NOMO-1 treated with dmso at 0.1 percent for 144 hours (cell line): ENCODE measurements around the gene AMZ1.
A peak's percentile ranks its signal among the peaks of the same experiment; 100 is the strongest.

Experiments used
- DNase-seq: peaks from one replicate; lab custom pipeline; 2025; ENCODE audit not compliant: unreplicated experiment; lab: John Stamatoyannopoulos, UW

AMZ1 gene, protein sequence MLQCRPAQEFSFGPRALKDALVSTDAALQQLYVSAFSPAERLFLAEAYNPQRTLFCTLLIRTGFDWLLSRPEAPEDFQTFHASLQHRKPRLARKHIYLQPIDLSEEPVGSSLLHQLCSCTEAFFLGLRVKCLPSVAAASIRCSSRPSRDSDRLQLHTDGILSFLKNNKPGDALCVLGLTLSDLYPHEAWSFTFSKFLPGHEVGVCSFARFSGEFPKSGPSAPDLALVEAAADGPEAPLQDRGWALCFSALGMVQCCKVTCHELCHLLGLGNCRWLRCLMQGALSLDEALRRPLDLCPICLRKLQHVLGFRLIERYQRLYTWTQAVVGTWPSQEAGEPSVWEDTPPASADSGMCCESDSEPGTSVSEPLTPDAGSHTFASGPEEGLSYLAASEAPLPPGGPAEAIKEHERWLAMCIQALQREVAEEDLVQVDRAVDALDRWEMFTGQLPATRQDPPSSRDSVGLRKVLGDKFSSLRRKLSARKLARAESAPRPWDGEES

DNA sequence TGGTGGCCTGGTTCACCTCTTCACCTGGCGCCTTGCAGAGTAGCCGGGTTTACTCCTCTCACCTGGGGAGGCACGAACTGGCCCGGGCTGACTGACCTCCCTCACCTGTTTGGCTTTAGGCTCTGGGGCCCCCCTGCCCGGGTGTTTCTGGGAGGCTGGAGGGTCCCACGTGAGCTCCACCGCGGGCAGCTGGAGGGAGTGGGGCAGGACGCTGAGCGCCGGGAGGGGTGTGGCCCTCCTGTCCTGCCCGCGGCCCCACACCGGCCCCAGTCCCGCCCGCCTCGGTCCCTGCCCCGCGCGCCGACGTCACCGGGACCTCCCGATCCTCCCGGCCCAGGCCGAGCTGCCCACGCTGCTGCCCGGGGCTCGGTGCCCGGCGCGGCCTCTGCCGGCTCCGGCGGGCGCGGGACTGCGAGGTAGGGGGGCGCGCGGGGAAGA is at the start of gene AMZ1:
TSS of gene AMZ1 (plus strand) at position 322 of the 438 bp plus-strand sequence. CDS start 12,250 bp downstream, outside the sequence.
- no peak for DNase-seq

DNA sequence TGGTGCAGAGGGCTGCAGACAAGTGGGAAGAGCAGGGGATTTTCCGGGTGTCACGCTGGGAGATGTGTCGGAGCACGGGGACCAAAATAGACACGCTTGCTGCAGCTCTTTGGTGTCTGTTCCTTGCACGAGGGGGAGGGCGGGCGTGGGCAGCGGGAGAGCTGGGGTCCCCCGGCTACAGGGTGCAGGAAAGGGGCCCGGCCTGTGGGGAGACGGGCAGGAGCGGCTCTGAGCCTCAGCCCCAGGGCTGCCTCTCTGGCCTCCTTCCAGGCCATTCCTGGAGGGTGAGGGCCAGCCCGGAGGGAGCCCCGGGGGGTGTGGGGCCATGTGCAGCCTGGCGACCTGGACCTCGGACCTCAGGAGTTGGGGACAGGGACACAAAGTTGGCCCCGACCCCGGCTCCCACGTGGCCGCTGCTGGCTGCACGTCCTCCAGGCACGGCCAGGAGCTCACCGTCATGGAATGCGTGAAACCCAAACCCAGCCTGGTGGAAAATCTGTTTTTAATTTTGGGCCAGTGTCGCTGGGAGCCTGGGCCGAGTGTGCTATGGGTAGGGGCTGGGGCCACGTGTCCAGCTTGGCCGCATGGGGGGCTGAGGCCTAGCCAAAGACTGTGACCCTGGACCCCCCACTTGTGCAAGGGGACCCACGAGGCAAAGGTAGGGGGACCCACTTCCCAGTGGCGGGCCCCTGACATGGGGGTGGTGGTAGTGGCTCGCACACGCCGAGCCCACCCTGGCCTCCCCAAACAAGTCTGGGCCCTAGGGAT is 49.6 kb upstream of the AMZ1 start:
- DNase-seq = no peak

DNA sequence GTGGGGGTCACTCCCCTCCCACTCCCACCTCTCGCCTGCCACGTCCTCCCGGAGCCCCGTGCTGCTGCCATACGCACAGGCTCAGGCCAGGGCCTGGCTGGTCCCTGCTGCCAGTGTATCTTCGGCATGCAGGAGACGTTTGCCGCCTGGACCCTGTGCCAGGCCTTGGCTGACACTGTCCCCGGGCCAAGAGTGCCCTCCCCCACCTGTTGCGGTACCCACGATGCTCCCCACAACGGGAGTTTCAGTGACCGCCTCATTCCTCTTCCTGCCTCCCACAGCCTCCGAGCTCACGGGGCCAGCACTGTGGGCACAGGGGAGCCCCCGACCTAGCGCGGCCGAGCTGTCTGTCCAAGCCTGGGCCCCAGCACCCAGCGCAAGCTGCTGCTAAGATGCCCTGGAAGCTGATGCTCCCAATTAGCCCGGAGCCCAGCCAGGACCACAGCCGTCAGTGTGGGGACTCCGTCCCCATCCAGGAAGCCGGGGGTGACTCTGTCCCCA is 48.8 kb upstream of the AMZ1 start:
- DNase-seq = no peak

DNA sequence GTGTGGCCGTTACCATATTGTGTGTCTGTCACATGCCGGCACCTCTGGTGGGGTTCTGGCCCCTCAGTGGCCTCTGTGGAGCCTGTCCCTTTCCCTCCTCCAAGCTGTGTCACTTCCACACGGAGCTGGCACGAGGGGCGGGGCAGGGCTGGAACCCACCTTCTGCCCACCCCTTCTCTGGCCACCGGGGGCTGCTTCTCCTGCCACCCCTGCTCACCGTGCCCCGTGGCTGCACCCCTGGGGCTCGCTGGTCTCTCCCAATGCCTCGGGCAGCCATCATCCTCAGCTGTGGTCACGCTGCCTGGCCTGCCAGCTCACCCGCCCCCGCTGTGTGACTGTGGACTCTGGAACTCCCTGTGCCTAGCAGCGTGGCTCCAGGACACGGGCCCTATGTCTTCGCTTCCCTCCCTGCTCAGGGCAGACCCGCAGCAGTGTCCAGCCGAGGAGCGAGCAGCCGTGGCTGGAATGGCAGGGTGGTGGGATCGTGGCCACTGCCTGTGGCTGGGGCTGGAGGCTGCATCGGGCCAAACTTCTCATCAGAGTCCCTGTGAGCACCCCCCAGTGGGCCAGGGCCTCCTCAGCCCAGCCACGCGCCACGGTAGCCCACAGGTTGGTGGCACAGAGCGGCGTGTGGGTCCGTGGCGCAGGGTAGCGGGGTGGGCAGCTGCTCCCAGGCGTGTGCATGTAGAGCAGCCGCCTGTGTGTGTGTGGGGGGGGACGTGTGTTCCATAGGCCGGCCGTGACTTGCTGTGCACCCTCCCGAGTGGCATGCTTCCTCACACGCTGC is 48.1 kb upstream of the AMZ1 start:
- no peak for DNase-seq

DNA sequence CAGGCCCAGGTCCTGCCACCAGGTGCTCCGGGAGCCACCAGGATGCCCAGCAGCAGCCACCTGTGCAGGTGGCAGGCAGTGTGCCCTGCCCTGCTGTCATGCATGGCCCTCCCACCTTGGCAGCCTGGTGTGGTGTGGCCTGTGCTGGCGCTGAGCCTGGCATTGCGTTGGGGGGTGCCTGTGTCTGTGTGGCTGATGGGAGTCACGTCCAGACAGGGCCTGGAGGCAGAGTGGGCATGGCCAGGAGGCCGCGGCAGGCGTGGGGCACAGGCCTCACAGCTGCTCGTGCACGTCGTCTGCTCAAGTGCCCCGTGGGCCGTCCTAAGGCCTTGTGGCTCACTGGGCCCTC is 47.5 kb upstream of the AMZ1 start:
- no peak for DNase-seq

DNA sequence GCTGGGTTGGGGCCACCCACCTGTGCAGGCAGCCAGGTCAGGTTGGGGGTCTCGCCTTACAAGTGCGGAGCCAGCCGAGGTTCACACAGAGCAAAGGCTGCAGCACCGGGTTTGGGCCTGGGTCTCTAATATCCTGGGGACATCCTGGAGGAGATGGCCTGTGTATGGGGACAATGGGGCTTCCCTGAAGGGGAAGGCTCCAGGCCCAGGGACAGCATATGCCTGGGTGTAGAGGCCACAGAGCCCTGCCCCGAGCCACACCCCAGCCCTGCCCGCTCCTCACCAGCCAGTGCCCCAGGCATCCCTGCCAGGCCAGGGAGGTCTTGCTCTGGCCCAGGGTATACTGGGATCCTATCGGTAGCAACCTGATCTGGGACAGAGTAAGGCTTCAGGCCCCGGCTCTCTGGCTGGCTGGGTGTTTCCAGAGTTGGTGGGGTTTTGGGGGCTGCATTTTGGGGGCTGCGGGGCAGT is 47.1 kb upstream of the AMZ1 start:
- DNase-seq = no peak

DNA sequence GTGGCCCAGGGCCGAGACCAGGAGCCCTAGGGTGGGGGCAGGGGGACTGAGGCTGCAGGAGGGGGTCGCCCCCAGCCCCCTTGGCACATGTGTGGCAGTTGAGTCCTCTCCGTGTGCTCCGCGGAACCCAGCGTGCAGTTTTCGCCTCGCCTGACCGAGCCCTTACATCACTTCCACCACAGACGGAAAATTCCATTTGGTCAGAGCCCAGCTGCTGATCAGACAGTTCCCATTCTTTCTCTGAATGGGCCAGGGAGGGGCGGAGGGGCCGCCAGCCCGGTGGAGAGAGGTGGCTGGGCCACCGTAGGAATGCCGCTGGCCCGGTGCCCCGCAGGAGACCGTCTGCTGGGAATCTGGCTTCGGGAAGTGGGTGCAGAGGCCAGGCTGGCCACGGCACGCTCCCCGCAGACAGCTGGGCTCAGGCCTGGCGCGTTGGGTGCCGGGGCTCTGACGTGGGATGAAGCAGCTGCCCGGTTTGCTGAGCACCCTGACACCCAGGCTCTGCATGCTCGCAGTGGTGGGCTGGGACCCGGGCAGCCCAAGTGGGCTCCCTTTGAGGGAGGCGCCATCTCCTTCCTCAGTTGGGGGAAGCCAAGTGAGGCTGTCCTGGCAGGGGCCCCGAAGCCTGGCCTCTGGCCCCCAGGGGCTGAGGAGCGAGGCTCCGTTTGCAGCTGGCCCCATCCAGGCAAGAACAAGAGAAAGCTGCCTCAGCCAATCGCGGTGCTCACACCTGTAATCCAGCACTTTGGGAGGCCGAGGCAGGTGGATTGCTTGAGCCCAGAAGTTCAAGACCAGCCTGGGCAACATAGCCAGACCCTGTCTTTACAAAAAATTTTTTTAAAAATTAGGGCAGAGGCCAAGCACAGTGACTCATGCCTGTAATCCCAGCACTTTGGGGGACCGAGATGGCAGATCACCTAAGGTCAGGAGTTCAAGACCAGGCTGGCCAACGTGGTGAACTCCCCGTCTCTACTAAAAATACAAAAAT is 46.3 kb upstream of the AMZ1 start:
- peak; percentile 42 for DNase-seq

DNA sequence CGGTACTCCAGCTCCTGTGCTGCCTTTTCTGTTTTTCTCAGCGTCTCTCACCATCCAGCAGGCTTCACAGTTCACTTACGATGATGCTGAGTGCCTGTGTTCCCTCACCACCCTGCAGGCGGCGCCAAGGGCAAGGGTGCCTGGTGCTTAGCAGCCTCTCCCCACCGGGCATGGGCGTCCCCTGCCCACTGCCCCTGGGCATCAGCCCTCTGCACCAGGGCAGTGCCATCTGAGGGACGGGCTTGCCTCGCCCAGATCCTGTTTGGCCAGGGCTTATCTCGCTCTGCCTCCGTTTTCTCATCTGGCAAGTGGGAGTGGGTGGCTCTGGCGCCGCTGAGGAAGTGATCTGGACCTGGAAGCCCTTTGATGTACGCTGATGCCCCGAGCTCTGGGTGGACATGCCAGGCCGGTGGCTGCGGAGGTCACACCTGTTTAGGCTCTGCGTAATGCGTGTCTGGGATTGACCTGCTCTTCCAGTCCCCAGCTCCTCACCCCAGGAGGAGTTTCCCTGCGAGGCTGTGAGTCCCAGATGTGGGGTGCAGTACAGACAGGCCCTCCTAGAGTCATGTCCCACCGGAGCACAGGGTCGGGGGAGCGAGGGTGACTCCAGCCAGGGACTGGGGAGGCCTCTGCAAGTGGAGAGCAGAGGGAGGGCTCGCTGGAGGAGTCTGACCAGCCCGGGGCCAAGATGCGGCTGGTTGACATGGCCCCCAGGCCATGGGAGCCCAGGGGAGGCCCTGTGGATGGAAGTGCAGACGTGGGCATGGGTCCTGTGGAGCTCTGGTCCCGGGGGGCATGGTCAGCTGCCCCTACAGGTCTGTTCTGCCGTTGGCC is 44.4 kb upstream of the AMZ1 start:
- no peak for DNase-seq

DNA sequence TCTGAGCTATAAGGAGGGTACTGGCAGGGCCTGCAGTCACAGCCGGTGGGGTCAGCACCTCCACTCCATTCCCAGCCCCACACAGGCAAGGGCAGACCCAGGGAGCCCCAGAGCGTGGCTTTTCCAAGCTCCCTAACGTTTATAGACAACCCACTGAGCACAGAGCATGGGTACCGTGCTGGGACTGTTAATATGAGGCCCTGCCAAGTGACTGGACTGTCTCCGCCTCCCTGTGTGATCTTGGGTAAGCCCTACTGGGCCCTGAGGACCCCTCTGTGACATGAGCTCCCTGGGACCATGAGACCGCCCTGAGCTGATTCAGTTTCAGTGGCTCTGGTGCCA is 43.8 kb upstream of the AMZ1 start:
- no peak for DNase-seq

DNA sequence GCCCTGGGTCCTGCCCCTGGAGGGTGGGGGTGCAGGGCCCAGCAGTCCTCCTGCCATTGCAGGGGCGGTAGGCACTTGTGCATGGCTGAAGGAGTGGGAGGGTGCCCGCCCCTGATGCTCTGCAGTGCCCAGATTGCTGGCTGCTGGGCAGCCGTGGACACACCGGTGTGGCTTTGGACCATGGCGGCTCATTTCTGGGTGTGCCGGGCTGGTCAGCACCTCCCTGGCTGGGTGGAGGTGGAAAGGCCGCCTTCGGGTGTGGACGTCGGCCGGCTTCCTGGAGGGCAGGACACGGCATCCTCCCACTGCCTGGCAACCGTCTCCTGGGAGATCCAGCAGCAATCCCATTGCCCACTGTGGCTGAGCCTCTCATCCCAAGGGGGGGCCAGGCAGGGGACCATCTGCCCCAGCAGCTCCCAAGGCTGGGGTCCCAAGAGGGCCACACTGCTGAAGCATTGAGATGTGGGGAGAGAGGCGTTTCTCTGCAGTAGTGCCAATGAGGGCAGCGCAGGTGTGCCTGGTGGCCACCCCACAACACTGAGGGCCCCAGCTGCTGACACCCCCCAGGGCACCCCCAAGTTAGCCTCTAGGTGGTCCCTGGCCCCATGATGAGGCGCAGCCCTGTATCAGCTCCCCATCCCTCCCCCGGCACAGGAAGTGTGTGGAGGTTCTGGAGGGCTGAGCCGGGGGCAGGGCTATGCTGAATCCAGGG is 43.3 kb upstream of the AMZ1 start:
- DNase-seq = no peak

DNA sequence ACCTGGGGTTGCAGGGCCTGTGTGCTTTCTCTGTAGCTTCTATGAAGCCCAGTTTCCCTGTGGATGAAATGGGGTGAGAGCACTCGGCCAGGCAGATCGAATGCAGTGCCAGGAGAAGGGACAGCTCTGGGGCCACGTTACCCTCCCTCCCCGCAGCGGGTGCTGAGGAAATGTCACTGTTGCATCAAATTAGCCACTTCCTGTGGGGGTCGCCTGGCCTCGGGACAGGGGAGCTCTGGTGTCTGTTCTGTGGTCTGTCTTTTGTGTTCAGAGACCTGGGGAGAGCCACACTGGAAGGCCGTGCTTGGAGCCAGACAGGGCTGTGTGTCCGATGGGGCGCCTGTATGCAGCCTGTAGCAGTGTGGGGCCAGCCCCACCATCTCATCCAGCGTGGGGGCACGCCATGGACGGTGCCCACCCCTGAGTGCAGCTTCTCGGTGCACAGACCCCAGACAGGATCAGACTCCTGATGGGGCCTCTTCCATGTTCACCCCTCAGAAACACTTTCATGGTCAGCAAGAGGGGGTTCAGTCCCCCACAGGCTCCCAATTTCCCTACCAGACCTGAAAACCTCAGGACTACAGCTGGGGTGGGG is 42.6 kb upstream of the AMZ1 start:
- DNase-seq = peak; percentile 90

DNA sequence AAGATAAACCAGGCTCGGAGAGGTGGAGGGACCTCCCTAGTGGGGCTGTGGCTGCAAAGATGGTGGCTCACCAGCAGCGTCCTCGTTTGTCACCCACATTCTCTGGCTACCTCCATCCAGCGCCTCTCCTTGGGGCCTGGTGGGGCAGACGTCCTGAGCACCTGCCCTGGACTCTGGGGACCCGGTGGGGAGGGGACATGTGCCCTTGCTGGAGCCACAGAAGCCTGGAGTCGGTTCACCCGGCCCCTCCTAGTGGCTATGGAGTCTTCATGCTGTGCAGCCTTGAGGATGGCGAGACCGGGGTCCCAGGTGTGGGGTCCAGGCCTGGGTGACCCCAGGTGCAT is 41.7 kb upstream of the AMZ1 start:
- DNase-seq = no peak

DNA sequence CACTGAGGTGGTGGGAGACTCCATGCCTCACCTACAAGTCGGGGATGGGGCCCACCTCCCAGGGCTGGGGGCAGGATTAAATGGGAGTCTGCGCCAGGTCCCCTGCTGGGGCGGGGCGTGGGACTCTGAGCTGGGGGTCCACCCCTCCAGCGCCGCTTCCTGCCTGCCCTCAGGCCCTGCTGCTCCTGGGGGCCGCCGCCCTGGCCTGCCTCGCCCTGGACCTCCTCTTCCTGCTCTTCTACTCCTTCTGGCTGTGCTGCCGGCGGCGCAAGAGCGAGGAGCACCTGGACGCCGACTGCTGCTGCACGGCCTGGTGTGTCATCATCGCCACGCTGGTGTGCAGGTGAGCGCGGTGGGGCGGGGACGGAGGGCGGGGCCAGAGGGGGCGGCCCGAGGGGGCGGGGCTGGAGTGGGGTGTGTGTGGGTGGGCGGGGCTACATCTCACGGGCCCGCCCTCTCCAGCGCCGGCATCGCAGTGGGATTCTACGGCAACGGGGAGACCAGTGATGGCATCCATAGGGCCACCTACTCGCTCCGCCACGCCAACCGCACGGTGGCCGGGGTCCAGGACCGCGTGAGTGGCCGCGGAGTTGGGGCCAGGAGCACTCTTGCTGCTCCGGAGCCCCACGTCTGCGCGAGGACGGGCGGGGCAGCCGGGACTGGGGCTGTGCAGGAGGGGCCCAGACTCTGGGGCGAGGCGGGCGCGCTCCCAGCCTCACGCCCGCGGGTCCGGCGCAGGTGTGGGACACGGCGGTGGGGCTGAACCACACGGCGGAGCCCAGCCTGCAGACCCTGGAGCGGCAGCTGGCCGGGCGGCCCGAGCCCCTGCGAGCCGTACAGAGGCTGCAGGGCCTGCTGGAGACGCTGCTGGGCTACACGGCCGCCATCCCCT is 41.1 kb upstream of the AMZ1 start:
- DNase-seq = no peak

DNA sequence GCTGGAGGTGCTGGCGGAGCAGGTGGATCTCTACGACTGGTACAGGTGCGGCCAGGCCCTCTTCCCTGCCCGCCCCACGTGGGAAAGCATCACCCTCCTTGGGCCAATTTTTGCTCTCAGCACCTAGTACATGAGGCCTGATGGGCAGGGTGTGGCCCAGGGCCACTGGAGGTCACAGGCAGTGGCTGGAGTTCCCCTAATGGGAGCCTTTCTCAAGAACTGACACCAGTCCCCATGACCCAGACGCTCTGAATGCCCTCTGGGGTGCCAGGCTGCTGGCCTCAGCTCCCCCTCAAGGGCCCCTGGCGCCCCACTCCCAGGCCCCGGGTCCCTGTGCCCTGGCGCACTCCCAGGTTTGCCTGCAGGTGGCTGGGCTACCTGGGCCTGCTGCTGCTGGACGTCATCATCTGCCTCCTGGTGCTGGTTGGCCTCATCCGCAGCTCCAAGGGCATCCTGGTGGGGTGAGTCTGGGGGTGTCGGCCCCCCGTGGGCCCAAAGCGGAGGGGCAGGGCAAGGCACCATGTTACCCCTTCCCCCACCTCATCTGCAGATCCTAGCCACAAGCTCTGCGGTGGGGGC is 40.3 kb upstream of the AMZ1 start:
- no peak for DNase-seq

DNA sequence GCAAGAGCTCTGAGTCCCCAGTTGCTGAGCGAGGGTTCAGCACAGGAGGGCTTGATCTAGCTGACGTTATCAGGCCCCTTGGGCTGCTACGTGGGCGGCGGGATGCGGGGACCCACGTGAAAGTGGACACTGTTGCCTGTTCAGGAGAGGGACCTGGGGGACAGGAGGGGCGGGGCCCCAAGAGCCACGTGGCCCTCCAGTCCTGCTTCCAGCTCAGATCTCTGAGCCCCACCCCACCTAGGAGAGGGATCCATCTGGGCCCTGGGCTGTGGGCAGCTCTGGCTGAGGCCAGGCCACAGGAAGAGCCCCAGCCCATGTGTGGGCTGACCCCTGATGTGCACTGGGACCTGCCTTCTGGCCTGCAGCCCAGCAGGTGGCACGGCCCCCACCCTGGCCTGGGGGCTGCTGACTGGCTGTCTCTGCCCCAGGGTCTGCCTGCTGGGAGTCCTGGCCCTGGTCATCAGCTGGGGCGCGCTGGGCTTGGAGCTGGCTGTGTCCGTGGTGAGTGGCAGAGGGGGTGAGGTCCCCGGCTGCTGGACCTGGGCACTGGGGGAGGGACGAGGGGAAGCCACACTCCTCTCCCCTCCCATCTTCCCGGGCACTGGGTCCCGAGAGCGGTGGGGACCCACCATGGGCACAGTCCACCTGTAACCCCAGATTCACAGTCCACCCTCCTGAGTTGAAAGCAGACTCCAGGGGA is 38.7 kb upstream of the AMZ1 start:
- no peak for DNase-seq

DNA sequence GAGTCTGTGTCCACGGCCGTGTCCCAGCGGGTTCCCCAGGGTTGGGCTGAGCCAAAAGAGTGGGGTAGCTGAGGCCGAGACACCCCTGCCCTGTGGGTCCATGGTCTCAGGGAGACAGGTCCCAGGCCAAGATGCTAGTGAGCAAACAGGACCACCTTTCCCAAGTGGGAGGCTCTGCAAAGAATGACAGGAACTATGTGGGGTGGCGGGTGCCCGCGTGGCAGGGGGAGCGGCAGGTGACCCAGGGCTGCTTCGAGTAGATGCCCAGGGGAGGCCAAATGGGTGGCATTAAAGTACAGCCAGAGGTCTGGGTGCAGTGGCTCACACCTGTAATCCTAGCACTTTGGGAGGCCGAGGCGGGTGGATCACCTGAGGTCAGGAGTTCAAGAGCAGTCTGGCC is 38.0 kb upstream of the AMZ1 start:
- DNase-seq = no peak
